GM21360 (cell line): ENCODE results near the gene CRMP1.

Experiments used
- ATAC-seq: cut with Tn5 transposase; IDR thresholded peaks from one replicate; pipeline ENCODE4 v1.9.1; 2021; ENCODE audit warnings: mild to moderate bottlenecking, moderate library complexity; ENCODE audit not compliant: unreplicated experiment

Gene CRMP1

GRCh38 chr4:5774416-5775036 lies 118.4 kb downstream of the CRMP1 start:
- ATAC-seq: no peak

GRCh38 chr4:5773271-5773555 lies 119.7 kb downstream of the CRMP1 start:
- ATAC-seq: no peak

GRCh38 chr4:5772528-5773270 lies 120.2 kb downstream of the CRMP1 start:
- ATAC-seq: no peak
